ENCODE data around the gene PWWP2B. TPM values are rescaled to one million over a fixed set of nuclear protein-coding genes. Genes with fewer than 3 reads are reported as not detected.

The PWWP2B gene
- total and polyA plus RNA-seq, 2 of the 4 experiments (the other 2 are of a cell fraction): 1.7 to 2.2 TPM

- H3K9me1 ChIP-seq (ENCODE audit: insufficient read depth, low read length): peaks cover 2% of the 10 kb centered on the region; the same call in 1 of the 2 replicates
- no peak overlapping the region for H2BK5ac ChIP-seq (ENCODE audit: low read depth, low read length, poor library complexity, severe bottlenecking)
- no TSS peak for BruUV-seq (replicated peaks)
- TF ChIP-seq MXI1 (IDR thresholded peaks at IDR 0.05; ENCODE audit: borderline replicate concordance, low read depth, low read length) (no peak), ELK1 (IDR thresholded peaks at IDR 0.05; ENCODE audit: borderline replicate concordance, low read depth, low read length) (no peak), POLR2A (IDR thresholded peaks at IDR 0.05; ENCODE audit: low read depth, low read length) (no peak)
- H3K4ac ChIP-seq (ENCODE audit: low read depth, low read length): no peak overlapping the region
- H3K27ac ChIP-seq (ENCODE audit: insufficient read depth, low read length): no peak overlapping the region
- H3K79me1 ChIP-seq (ENCODE audit: low read depth in 1 of 2, low read length in 2 of 2): peaks cover 3 to 17% of the 10 kb centered on the region in 2 experiments; a peak in 3 of 4 replicates
- H2AK5ac ChIP-seq (ENCODE audit: low read depth, low read length): no peak overlapping the region
- no peak overlapping the region for H3K18ac ChIP-seq (ENCODE audit: low read depth, low read length)
- H2BK20ac ChIP-seq (ENCODE audit: low read depth, low read length): no peak overlapping the region
- H3K9ac ChIP-seq (ENCODE audit: low read depth, low read length): no peak overlapping the region
- H4K20me1 ChIP-seq (ENCODE audit: insufficient read depth, low read length): no peaks in the 10 kb centered on the region; the same call in none of the 2 replicates
- WGBS, 2 experiments (ENCODE audit: extremely low coverage in 2 of 2, insufficient read length in 1 of 2): 84% methylated on average over 31 of the region's 54 CpGs; no CpG with 5 or more reads in 1 of the 2 experiments
- H4K5ac ChIP-seq (ENCODE audit: low read depth, low read length): no peak overlapping the region
- DNase-seq (no peak), ATAC-seq (ENCODE audit: low read depth) (no peak)
- H2BK15ac ChIP-seq (ENCODE audit: low read depth, low read length): no peak overlapping the region
- in situ Hi-C loops (cut with MboI; ENCODE audit: low sequenced_read_pairs): no loop called here
- no peak overlapping the region for H3K4me2 ChIP-seq (ENCODE audit: low read depth, low read length)
- POLR2A ChIA-PET (ENCODE audit: unreplicated experiment): no interaction called here
- H3K56ac ChIP-seq (ENCODE audit: extremely low read depth, insufficient read depth, low read length): no peak overlapping the region
- H4K8ac ChIP-seq (ENCODE audit: low read depth in 2 of 2, low read length in 2 of 2): no peak overlapping the region
- no peak overlapping the region for H4K91ac ChIP-seq (ENCODE audit: insufficient read depth, low read depth, low read length)
- CTCF ChIA-PET: no interaction called here
- H3K23ac ChIP-seq (ENCODE audit: low read depth, low read length): no peak overlapping the region
- peaks cover 18% of the 10 kb centered on the region; the same call in 1 of the 2 replicates for H3K36me3 ChIP-seq (ENCODE audit: control insufficient read depth, insufficient read depth, low read length)
- no peaks in the 10 kb centered on the region for H3K9me3 ChIP-seq (ENCODE audit: control insufficient read depth, insufficient read depth, low read length)
- H2AFZ ChIP-seq (replicated peaks; ENCODE audit: low read length, poor library complexity): no peak overlapping the region
- H2BK120ac ChIP-seq (ENCODE audit: low read depth, low read length): no peak overlapping the region
- H3K27me3 ChIP-seq (ENCODE audit: control insufficient read depth, insufficient read depth, low read length): no peaks in the 10 kb centered on the region
- H3K4me1 ChIP-seq (ENCODE audit: control insufficient read depth, insufficient read depth, low read length): peaks cover 6% of the 10 kb centered on the region; the same call in 1 of the 2 replicates
- H2AK9ac ChIP-seq (replicated peaks; ENCODE audit: low read depth, low read length, poor library complexity): no peak overlapping the region
- H3K14ac ChIP-seq (replicated peaks; ENCODE audit: low read depth, low read length): no peak overlapping the region
- H3K4me3 ChIP-seq (ENCODE audit: insufficient read depth, low read depth, low read length): no peak overlapping the region
- intact Hi-C loops (cut with micrococcal nuclease): no loop called here
- dilution Hi-C loops (cut with HindIII; ENCODE audit: low sequenced_read_pairs, unreplicated experiment): no loop called here
These were observed 8.0 kb downstream of the PWWP2B start for GRCh38 chr10:132404911-132405462.

Measured in IMR-90 (cell line).